Measurements from ENCODE around the gene PLK3. TPM values are rescaled to one million over a fixed set of nuclear protein-coding genes. Genes with fewer than 3 reads are reported as not detected.

PLK3 gene
- total and polyA plus RNA-seq, 9 of the 15 experiments (the other 6 are each of a cell fraction or from before 2014, with no cell fraction given): 0.52 to 22.7 (median 11.0) TPM

DNA sequence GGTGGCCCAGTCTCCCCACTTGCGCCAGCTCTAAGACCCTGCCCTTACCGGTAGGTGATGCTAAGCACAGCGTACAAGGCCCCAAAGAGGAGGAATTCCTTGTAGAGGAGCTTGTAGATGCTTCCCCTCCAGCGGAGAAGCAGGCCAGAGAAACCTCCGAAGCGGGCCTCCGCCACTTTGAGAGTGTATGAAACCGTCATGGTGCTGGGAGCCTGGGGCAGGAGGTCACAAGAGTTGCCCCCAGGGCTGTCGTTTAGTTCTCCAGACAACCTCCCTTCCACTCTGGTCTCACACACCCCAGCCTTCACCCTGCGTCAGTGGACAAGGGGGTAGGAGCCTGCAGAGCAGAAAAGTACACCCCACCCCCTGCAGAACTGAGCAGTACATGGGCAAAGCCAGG is 12.7 kb upstream of the PLK3 start:
- ATAC-seq (no peak), DNase-seq (ENCODE audit: extremely low read depth in 1 of 4, low spot score in 3 of 4) (no peak), FAIRE-seq (no peak)
- peaks cover 12 to 23% of the 10 kb centered on the region in 2 experiments; a peak in 4 of 5 replicates for H3K4me1 ChIP-seq (replicated peaks in 1 of 2; ENCODE audit: control insufficient read depth in 2 of 2, insufficient read depth in 2 of 2, low read length in 2 of 2)
- ChIA-PET CTCF (ENCODE audit: low intra/inter-chr PET ratio) (no interaction called here), POLR2A (interaction anchor here (0.7 to 12.0 kb wide), 10 partner anchors 9 to 552 kb away, joined by 3 to 253 read pairs (median 6); partner anchors contain the start of genes BTBD19, MUTYH, RNU5D-1 and RPS8)
- H3K36me3 ChIP-seq (ENCODE audit: control insufficient read depth, insufficient read depth, low read length): no peaks in the 10 kb centered on the region
- H3K27ac ChIP-seq (ENCODE audit: extremely low read depth, low read depth, low read length): no peak overlapping the region
- no peak overlapping the region for H3K4me3 ChIP-seq
- H3K9me3 ChIP-seq (replicated peaks; ENCODE audit: control insufficient read depth, insufficient read depth, low read depth, low read length): no peaks in the 10 kb centered on the region
- H3K9ac ChIP-seq (ENCODE audit: insufficient read depth in 1 of 2, low read depth in 2 of 2, low read length in 2 of 2): peak overlapping the region in 1 of 2 experiments; percentile 18; a peak in 2 of 4 replicates
- WGBS (ENCODE audit: insufficient coverage, low coverage, missing lambda C conversion rate): 74% methylated on average over 10 of the region's 10 CpGs
- H3K79me2 ChIP-seq (ENCODE audit: control insufficient read depth, insufficient read depth, low read length): no peaks in the 10 kb centered on the region
- no peak for TF ChIP-seq NRF1 (conservative IDR thresholded peaks at IDR 0.05 in 1 of 2, IDR thresholded peaks at IDR 0.05 in 1 of 2)
- TF ChIP-seq GTF2E2 (tag; IDR thresholded peaks at IDR 0.05): no peak
- TF ChIP-seq, protein P1, sequence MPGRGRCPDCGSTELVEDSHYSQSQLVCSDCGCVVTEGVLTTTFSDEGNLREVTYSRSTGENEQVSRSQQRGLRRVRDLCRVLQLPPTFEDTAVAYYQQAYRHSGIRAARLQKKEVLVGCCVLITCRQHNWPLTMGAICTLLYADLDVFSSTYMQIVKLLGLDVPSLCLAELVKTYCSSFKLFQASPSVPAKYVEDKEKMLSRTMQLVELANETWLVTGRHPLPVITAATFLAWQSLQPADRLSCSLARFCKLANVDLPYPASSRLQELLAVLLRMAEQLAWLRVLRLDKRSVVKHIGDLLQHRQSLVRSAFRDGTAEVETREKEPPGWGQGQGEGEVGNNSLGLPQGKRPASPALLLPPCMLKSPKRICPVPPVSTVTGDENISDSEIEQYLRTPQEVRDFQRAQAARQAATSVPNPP (IDR thresholded peaks at IDR 0.05; ENCODE audit: borderline replicate concordance, insufficient read depth, insufficient read length): no peak
- TF ChIP-seq, protein P2, sequence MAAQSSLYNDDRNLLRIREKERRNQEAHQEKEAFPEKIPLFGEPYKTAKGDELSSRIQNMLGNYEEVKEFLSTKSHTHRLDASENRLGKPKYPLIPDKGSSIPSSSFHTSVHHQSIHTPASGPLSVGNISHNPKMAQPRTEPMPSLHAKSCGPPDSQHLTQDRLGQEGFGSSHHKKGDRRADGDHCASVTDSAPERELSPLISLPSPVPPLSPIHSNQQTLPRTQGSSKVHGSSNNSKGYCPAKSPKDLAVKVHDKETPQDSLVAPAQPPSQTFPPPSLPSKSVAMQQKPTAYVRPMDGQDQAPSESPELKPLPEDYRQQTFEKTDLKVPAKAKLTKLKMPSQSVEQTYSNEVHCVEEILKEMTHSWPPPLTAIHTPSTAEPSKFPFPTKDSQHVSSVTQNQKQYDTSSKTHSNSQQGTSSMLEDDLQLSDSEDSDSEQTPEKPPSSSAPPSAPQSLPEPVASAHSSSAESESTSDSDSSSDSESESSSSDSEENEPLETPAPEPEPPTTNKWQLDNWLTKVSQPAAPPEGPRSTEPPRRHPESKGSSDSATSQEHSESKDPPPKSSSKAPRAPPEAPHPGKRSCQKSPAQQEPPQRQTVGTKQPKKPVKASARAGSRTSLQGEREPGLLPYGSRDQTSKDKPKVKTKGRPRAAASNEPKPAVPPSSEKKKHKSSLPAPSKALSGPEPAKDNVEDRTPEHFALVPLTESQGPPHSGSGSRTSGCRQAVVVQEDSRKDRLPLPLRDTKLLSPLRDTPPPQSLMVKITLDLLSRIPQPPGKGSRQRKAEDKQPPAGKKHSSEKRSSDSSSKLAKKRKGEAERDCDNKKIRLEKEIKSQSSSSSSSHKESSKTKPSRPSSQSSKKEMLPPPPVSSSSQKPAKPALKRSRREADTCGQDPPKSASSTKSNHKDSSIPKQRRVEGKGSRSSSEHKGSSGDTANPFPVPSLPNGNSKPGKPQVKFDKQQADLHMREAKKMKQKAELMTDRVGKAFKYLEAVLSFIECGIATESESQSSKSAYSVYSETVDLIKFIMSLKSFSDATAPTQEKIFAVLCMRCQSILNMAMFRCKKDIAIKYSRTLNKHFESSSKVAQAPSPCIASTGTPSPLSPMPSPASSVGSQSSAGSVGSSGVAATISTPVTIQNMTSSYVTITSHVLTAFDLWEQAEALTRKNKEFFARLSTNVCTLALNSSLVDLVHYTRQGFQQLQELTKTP (IDR thresholded peaks at IDR 0.05; ENCODE audit: low read depth in 1 of 2, partially characterized antibody in 2 of 2): no peak
- no peak for TF ChIP-seq SRSF3 (IDR thresholded peaks at IDR 0.05; ENCODE audit: insufficient read depth, low read length)
- no peak for TF ChIP-seq BDP1 (IDR thresholded peaks at IDR 0.05; ENCODE audit: insufficient read depth, insufficient read length)
- TF ChIP-seq NR2F6 (CRISPR knock-in tag; IDR thresholded peaks at IDR 0.05): no peak
- TF ChIP-seq EWSR1 (IDR thresholded peaks at IDR 0.05; ENCODE audit: borderline replicate concordance, low read depth, partially characterized antibody): no peak
- TF ChIP-seq MXI1 (IDR thresholded peaks at IDR 0.05; ENCODE audit: low read depth, low read length): no peak
- TF ChIP-seq BACH1 (tag; IDR thresholded peaks at IDR 0.05): no peak
- no peaks in the 10 kb centered on the region for H3K9me1 ChIP-seq (ENCODE audit: control insufficient read depth, insufficient read depth, low read length)
- no TSS peak for BruUV-seq (replicated peaks)
- H2AFZ ChIP-seq (ENCODE audit: low read depth, low read length): no peak overlapping the region
- intact Hi-C loops (cut with micrococcal nuclease): no loop called here
- in situ Hi-C loops (cut with MboI): no loop called here
- H3K27me3 ChIP-seq (ENCODE audit: control insufficient read depth in 2 of 2, insufficient read depth in 2 of 2, low read length in 2 of 2): no peaks in the 10 kb centered on the region
- no peak overlapping the region for H3K4me2 ChIP-seq (ENCODE audit: insufficient read depth, low read length)
- no peaks in the 10 kb centered on the region for H4K20me1 ChIP-seq (replicated peaks; ENCODE audit: control insufficient read depth, insufficient read depth, low read length)
